IMR-90 (cell line): ENCODE data around the gene PAM. TPM values are rescaled to one million over a fixed set of nuclear protein-coding genes. Genes with fewer than 3 reads are reported as not detected.

Experiments used
- ATAC-seq: fragments of 200-7000 bp; cut with Tn5 transposase; 2 replicates; pipeline ENCODE4 v1.9.1; 2020; ENCODE audit warnings: low read depth, mild to moderate bottlenecking, moderate library complexity
- BruUV-seq: library from RNA; stranded (reverse); fragments of 400-500 nt; replicated peaks from 2 replicates; lab custom pipeline; 2021; lab: Mats Ljungman, UMichigan
- CTCF ChIA-PET: fragments of 300-600 bp; formaldehyde crosslinking; extraction: SDS; loops from one replicate; lab custom pipeline; 2021; ENCODE audit warnings: antibody characterized with exemption; lab: Yijun Ruan, JAX
- POLR2A ChIA-PET: fragments of 300-600 bp; sonication (Branson Sonifier 250); formaldehyde crosslinking; loops from one replicate; lab custom pipeline; 2022; ENCODE audit warnings: antibody characterized with exemption; ENCODE audit not compliant: unreplicated experiment; lab: Charles Lee
- DNase-seq: peaks from one replicate; pipeline ENCODE4 v3.0.0; 2013
- H2AFZ ChIP-seq: replicated peaks from 2 replicates; pipeline ENCODE3; 2013; ENCODE audit warnings: low read length, mild to moderate bottlenecking; ENCODE audit not compliant: poor library complexity
- H2AK5ac ChIP-seq: 2 replicates; pipeline ENCODE4 v1.6.1; 2013; ENCODE audit warnings: low read depth, low read length, inconsistent platforms
- H2AK9ac ChIP-seq: replicated peaks from 2 replicates; pipeline ENCODE3; 2013; ENCODE audit warnings: mild to moderate bottlenecking, low read depth, low read length, moderate library complexity; ENCODE audit not compliant: poor library complexity
- H2BK120ac ChIP-seq: 2 replicates; pipeline ENCODE4 v1.6.1; 2013; ENCODE audit warnings: low read depth, low read length, inconsistent platforms
- H2BK15ac ChIP-seq: 3 replicates; pipeline ENCODE4 v1.6.1; 2013; ENCODE audit warnings: low read depth, low read length, inconsistent platforms
- H2BK20ac ChIP-seq: 2 replicates; pipeline ENCODE4 v1.6.1; 2013; ENCODE audit warnings: low read depth, mild to moderate bottlenecking, inconsistent platforms, low read length, moderate library complexity
- H2BK5ac ChIP-seq: 2 replicates; pipeline ENCODE4 v1.6.1; 2013; ENCODE audit warnings: mild to moderate bottlenecking, low read depth, low read length, inconsistent platforms; ENCODE audit not compliant: poor library complexity, severe bottlenecking
- H3K14ac ChIP-seq: replicated peaks from 2 replicates; pipeline ENCODE4 v1.6.1; 2013; ENCODE audit warnings: low read depth, low read length, inconsistent platforms
- H3K18ac ChIP-seq: 2 replicates; pipeline ENCODE4 v1.6.1; 2013; ENCODE audit warnings: low read depth, low read length, control low read depth
- H3K23ac ChIP-seq: 2 replicates; pipeline ENCODE4 v1.6.1; 2013; ENCODE audit warnings: low read depth, low read length, inconsistent platforms
- H3K27ac ChIP-seq: 2 replicates; pipeline ENCODE4 v1.5.1; 2013; ENCODE audit warnings: mild to moderate bottlenecking, control low read depth, low read length; ENCODE audit not compliant: insufficient read depth
- H3K27me3 ChIP-seq: 2 replicates; pipeline ENCODE4 v1.6.1; 2013; ENCODE audit warnings: low read length; ENCODE audit not compliant: control insufficient read depth, insufficient read depth
- H3K36me3 ChIP-seq: 2 replicates; pipeline ENCODE4 v1.6.1; 2013; ENCODE audit warnings: low read length, mixed read lengths; ENCODE audit not compliant: control insufficient read depth, insufficient read depth
- H3K4ac ChIP-seq: 2 replicates; pipeline ENCODE4 v1.6.1; 2013; ENCODE audit warnings: low read depth, low read length, inconsistent platforms
- H3K4me1 ChIP-seq: 2 replicates; pipeline ENCODE4 v1.6.1; 2013; ENCODE audit warnings: low read length, mixed read lengths; ENCODE audit not compliant: control insufficient read depth, insufficient read depth
- H3K4me2 ChIP-seq: 2 replicates; pipeline ENCODE4 v1.6.1; 2013; ENCODE audit warnings: low read depth, mild to moderate bottlenecking, control low read depth, low read length, moderate library complexity
- H3K4me3 ChIP-seq: 2 replicates; pipeline ENCODE4 v1.5.1; 2013; ENCODE audit warnings: low read depth, mild to moderate bottlenecking, control low read depth, low read length, moderate library complexity; ENCODE audit not compliant: insufficient read depth
- H3K56ac ChIP-seq: 2 replicates; pipeline ENCODE4 v1.6.1; 2013; ENCODE audit warnings: low read length, inconsistent platforms; ENCODE audit not compliant: insufficient read depth; ENCODE audit errors: extremely low read depth
- H3K79me1 ChIP-seq, 2 experiments: 2 replicates each; pipeline ENCODE4 v1.6.1; 2013; ENCODE audit warnings: low read length in 2 of 2, inconsistent platforms in 1 of 2, low read depth in 1 of 2
- H3K9ac ChIP-seq: 2 replicates; pipeline ENCODE4 v1.6.1; 2013; ENCODE audit warnings: low read depth, low read length, control low read depth
- H3K9me1 ChIP-seq: 2 replicates; pipeline ENCODE4 v1.6.1; 2013; ENCODE audit warnings: low read length, inconsistent platforms; ENCODE audit not compliant: insufficient read depth
- H3K9me3 ChIP-seq: 2 replicates; pipeline ENCODE4 v1.6.1; 2013; ENCODE audit warnings: low read length; ENCODE audit not compliant: control insufficient read depth, insufficient read depth
- H4K20me1 ChIP-seq: 2 replicates; pipeline ENCODE4 v1.6.1; 2013; ENCODE audit warnings: low read length, inconsistent platforms; ENCODE audit not compliant: insufficient read depth
- H4K5ac ChIP-seq: 2 replicates; pipeline ENCODE4 v1.6.1; 2013; ENCODE audit warnings: mild to moderate bottlenecking, low read depth, low read length, control low read depth
- H4K8ac ChIP-seq, 2 experiments: 2 replicates each; pipeline ENCODE4 v1.6.1; 2013; ENCODE audit warnings: low read depth in 2 of 2, low read length in 2 of 2, control low read depth in 1 of 2, inconsistent platforms in 1 of 2
- H4K91ac ChIP-seq: 2 replicates; pipeline ENCODE4 v1.6.1; 2013; ENCODE audit warnings: low read depth, low read length, inconsistent platforms; ENCODE audit not compliant: insufficient read depth
- CTCF ChIP-seq: conservative IDR thresholded peaks from 2 replicates; pipeline ENCODE4 v1.5.1; 2012; ENCODE audit warnings: mild to moderate bottlenecking, low read depth, low read length, improper control_type of control experiment
- ELK1 ChIP-seq: fragments of 150-350 bp; IDR thresholded peaks from 2 replicates; pipeline ENCODE4 v1.6.1; 2016; ENCODE audit warnings: low read depth, mild to moderate bottlenecking, low read length, moderate library complexity, borderline replicate concordance
- FOS ChIP-seq: fragments of 150-350 bp; IDR thresholded peaks from 2 replicates; pipeline ENCODE4 v1.6.1; 2016; ENCODE audit warnings: low read depth, low read length
- NFE2L2 ChIP-seq: fragments of 150-350 bp; IDR thresholded peaks from 2 replicates; pipeline ENCODE4 v1.6.1; 2016; ENCODE audit warnings: low read depth, mild to moderate bottlenecking, low read length
- POLR2A ChIP-seq: IDR thresholded peaks from 2 replicates; pipeline ENCODE4 v1.6.1; 2012; ENCODE audit warnings: mild to moderate bottlenecking, low read depth, low read length
- RAD21 ChIP-seq: IDR thresholded peaks from 2 replicates; pipeline ENCODE4 v1.6.1; 2012; ENCODE audit warnings: low read length, improper control_type of control experiment
- SMC3 ChIP-seq: fragments of 150-350 bp; IDR thresholded peaks from 2 replicates; pipeline ENCODE4 v1.6.1; 2016; ENCODE audit warnings: low read depth, mild to moderate bottlenecking, antibody characterized with exemption, low read length, moderate library complexity
- USF2 ChIP-seq: fragments of 150-350 bp; IDR thresholded peaks from 2 replicates; pipeline ENCODE4 v1.6.1; 2017; ENCODE audit warnings: mild to moderate bottlenecking, antibody characterized with exemption, low read length, low read depth
- WGBS, 2 experiments: methylation state at CpG; one replicate each; pipeline versions ENCODE4 v1.1.5 to v1.1.7; 2013; ENCODE audit warnings: missing lambda C conversion rate in 2 of 2; ENCODE audit not compliant: insufficient read length in 1 of 2; ENCODE audit errors: extremely low coverage in 2 of 2; 5-methylcytosine and 5-hydroxymethylcytosine counted together
- dilution Hi-C: fragments of 300-500 bp; cut with HindIII; formaldehyde crosslinking; loops from one replicate; pipeline ENCODE4 v1.14.3; 2018; ENCODE audit warnings: low sequenced_read_pairs; ENCODE audit not compliant: unreplicated experiment
- in situ Hi-C: fragments of 300-500 bp; cut with MboI; formaldehyde crosslinking; loops from 3 replicates; pipeline ENCODE4 v1.14.3; 2019; ENCODE audit warnings: low sequenced_read_pairs, inconsistent platforms, mixed read lengths
- intact Hi-C: fragments of 100-400 bp; cut with micrococcal nuclease; formaldehyde crosslinking; loops from 2 replicates; pipeline ENCODE4 v1.10.0; 2022
- polyA plus RNA-seq, 3 experiments: library from polyadenylated mRNA; depleted of rRNA; stranded (reverse); fragments of >200 nt; gene quantifications; 2 replicates each; pipeline ENCODE4 v1.2.3, GENCODE V29; 2012; ENCODE audit warnings: low replicate concordance in 1 of 3
- total RNA-seq: library from RNA; depleted of rRNA; stranded (reverse); fragments of >200 nt; gene quantifications from 2 replicates; pipeline ENCODE4 v1.2.3, GENCODE V29; 2012

The PAM gene
- total and polyA plus RNA-seq, 2 of the 4 experiments (the other 2 are of a cell fraction): 115 to 179 TPM

DNA sequence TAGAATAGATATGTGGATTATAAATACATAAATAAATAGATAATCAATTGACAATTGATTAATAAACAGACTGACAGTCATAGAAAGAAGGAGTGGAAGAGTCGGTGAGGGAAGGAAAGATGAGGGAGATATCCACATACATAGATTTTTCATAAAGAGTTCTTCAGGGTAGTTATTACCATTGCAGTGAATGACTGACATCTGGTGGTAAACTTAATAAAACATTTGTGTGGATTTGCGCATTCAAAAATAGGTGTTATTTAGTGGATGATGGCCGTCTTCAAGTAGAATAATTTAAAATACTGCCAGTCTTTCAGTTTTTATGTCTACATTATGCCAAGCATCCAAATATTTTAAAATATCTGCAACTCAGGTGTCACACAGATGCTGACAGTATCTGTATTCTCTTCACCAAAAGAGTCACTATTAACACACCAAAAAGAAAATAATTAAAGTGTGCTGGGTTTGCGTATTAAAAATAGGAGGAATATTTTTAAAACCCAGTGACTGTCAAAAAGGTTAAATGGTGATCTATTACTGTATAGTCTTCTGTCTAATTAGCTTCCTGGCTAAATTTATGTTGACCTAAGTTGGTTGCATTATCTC, 286.1 kb downstream of the PAM start:
- no peak overlapping the region for H2BK15ac ChIP-seq
- no peak overlapping the region for H3K9ac ChIP-seq
- WGBS, 2 experiments: no CpG with 5 or more reads among the region's 4 CpGs
- ATAC-seq (peak; percentile 54; the same call in 1 of the 2 replicates), DNase-seq (peak; percentile 65)
- H4K5ac ChIP-seq: no peak overlapping the region
- H3K18ac ChIP-seq: no peak overlapping the region
- CTCF ChIA-PET: no interaction called here
- H3K9me3 ChIP-seq: no peaks in the 10 kb centered on the region
- no TSS peak for BruUV-seq
- POLR2A ChIA-PET: no interaction called here
- no peak for TF ChIP-seq FOS
- TF ChIP-seq POLR2A: no peak
- peak; percentile 83 for TF ChIP-seq RAD21
- TF ChIP-seq NFE2L2: no peak
- TF ChIP-seq USF2: no peak
- TF ChIP-seq SMC3: peak; percentile 78
- peak; percentile 71 for TF ChIP-seq CTCF
- TF ChIP-seq ELK1: no peak
- H3K79me1 ChIP-seq: no peaks in the 10 kb centered on the region
- no peak overlapping the region for H2AK9ac ChIP-seq
- no peak overlapping the region for H3K27ac ChIP-seq
- no peak overlapping the region for H3K14ac ChIP-seq
- no peak overlapping the region for H4K91ac ChIP-seq
- H4K8ac ChIP-seq: no peak overlapping the region
- no peak overlapping the region for H3K4me3 ChIP-seq
- H3K9me1 ChIP-seq: no peaks in the 10 kb centered on the region
- no peak overlapping the region for H2AFZ ChIP-seq
- no peaks in the 10 kb centered on the region for H3K27me3 ChIP-seq
- H2BK5ac ChIP-seq: no peak overlapping the region
- dilution Hi-C loops (no loop called here), in situ Hi-C loops (loop anchor here (5.0 to 10.0 kb wide), 2 partner anchors 266 to 459 kb away; no protein-coding TSS in a partner anchor), intact Hi-C loops (loop anchor here (1.0 to 10.0 kb wide), 6 partner anchors 96 to 504 kb away; no protein-coding TSS in a partner anchor)
- H2BK120ac ChIP-seq: no peak overlapping the region
- H2AK5ac ChIP-seq: no peak overlapping the region
- no peaks in the 10 kb centered on the region for H3K36me3 ChIP-seq
- H2BK20ac ChIP-seq: no peak overlapping the region
- H3K23ac ChIP-seq: no peak overlapping the region
- no peak overlapping the region for H3K4ac ChIP-seq
- H3K4me2 ChIP-seq: no peak overlapping the region
- no peak overlapping the region for H3K56ac ChIP-seq
- no peaks in the 10 kb centered on the region for H4K20me1 ChIP-seq
- no peaks in the 10 kb centered on the region for H3K4me1 ChIP-seq
